GM23248 (cell line): ENCODE measurements around the gene NQO2. TPM values are rescaled to one million over a fixed set of nuclear protein-coding genes. Genes with fewer than 3 reads are reported as not detected.

ENCODE experiments used
- DNase-seq: peaks from one replicate; pipeline ENCODE4 v3.0.0-alpha.2; 2015
- H2AFZ ChIP-seq: fragments of 200-600 bp; sonication (generic); 2 replicates; pipeline ENCODE4 v1.6.1; 2016; ENCODE audit warnings: antibody characterized with exemption
- H3F3A ChIP-seq: fragments of 200-600 bp; sonication (generic); 2 replicates; pipeline ENCODE4 v1.6.1; 2016; ENCODE audit warnings: mild to moderate bottlenecking, antibody characterized with exemption, mixed run types; ENCODE audit not compliant: insufficient read depth
- H3K27ac ChIP-seq: fragments of 200-600 bp; sonication (generic); 2 replicates; pipeline ENCODE4 v1.5.1; 2016; ENCODE audit warnings: mild to moderate bottlenecking
- H3K27me3 ChIP-seq: fragments of 200-600 bp; sonication (generic); replicated peaks from 2 replicates; pipeline ENCODE4 v1.6.1; 2016; ENCODE audit warnings: mild to moderate bottlenecking; ENCODE audit not compliant: insufficient read depth
- H3K36me3 ChIP-seq: fragments of 200-600 bp; sonication (generic); 2 replicates; pipeline ENCODE4 v1.6.1; 2016; ENCODE audit warnings: low read depth, mild to moderate bottlenecking
- H3K4me1 ChIP-seq: fragments of 200-600 bp; sonication (generic); 2 replicates; pipeline ENCODE4 v1.6.1; 2016; ENCODE audit warnings: mild to moderate bottlenecking; ENCODE audit not compliant: insufficient read depth
- H3K4me2 ChIP-seq: fragments of 200-600 bp; sonication (generic); one replicate; pipeline ENCODE4 v1.6.1; 2016; ENCODE audit warnings: mild to moderate bottlenecking; ENCODE audit not compliant: unreplicated experiment
- H3K4me3 ChIP-seq: fragments of 200-600 bp; sonication (generic); 2 replicates; pipeline ENCODE4 v1.5.1; 2016; ENCODE audit warnings: mild to moderate bottlenecking
- H3K79me2 ChIP-seq: fragments of 200-600 bp; sonication (generic); 2 replicates; pipeline ENCODE4 v1.6.1; 2016; ENCODE audit warnings: mild to moderate bottlenecking; ENCODE audit not compliant: insufficient read depth
- H3K9ac ChIP-seq: fragments of 200-600 bp; sonication (generic); 2 replicates; pipeline ENCODE4 v1.6.1; 2016; ENCODE audit warnings: mild to moderate bottlenecking
- H3K9me2 ChIP-seq: fragments of 200-600 bp; sonication (generic); 2 replicates; pipeline ENCODE4 v1.6.1; 2016; ENCODE audit warnings: mixed run types, mild to moderate bottlenecking, moderate library complexity; ENCODE audit not compliant: insufficient read depth
- H3K9me3 ChIP-seq: fragments of 200-600 bp; sonication (generic); one replicate; pipeline ENCODE4 v1.6.1; 2017; ENCODE audit warnings: low read depth
- H4K20me1 ChIP-seq: fragments of 200-600 bp; sonication (generic); 2 replicates; pipeline ENCODE4 v1.6.0; 2016; ENCODE audit not compliant: insufficient read depth
- EZH2 ChIP-seq: fragments of 200-600 bp; sonication (generic); IDR thresholded peaks from 2 replicates; pipeline ENCODE4 v1.6.1; 2018; ENCODE audit warnings: antibody characterized with exemption, mild to moderate bottlenecking; ENCODE audit not compliant: insufficient read depth, poor library complexity, severe bottlenecking
- EZH2phosphoT487 ChIP-seq: fragments of 200-600 bp; sonication (generic); IDR thresholded peaks from 2 replicates; pipeline ENCODE4 v1.6.1; 2018; ENCODE audit warnings: antibody characterized with exemption, moderate library complexity, mild to moderate bottlenecking, low read depth; ENCODE audit not compliant: insufficient read depth
- WGBS, 2 experiments: methylation state at CpG; one replicate each; pipeline ENCODE4 v1.1.6; 2015 to 2017; ENCODE audit warnings: low lambda C conversion rate in 2 of 2, low coverage in 1 of 2; ENCODE audit errors: missing lambda C conversion rate in 2 of 2; 5-methylcytosine and 5-hydroxymethylcytosine counted together
- in situ Hi-C: fragments of 300-500 bp; cut with MboI; formaldehyde crosslinking; loops from 2 replicates; pipeline ENCODE4 v1.15.0; 2020
- polyA plus RNA-seq: library from polyadenylated mRNA; unstranded; fragments of >200 nt; fragmentation: Nextera tagmentation; extraction: Ambion mirVana; gene quantifications from 2 replicates; pipeline ENCODE4 v1.2.1, GENCODE V29; 2016
- total RNA-seq: library from RNA; depleted of rRNA; stranded (reverse); fragments of >200 nt; shearing (Covaris generic); gene quantifications from 2 replicates; pipeline ENCODE4 v1.2.3, GENCODE V29; 2014

Gene NQO2
- total and polyA plus RNA-seq, 2 experiments from 2014 or later, result 29.6 to 61.0 TPM

DNA sequence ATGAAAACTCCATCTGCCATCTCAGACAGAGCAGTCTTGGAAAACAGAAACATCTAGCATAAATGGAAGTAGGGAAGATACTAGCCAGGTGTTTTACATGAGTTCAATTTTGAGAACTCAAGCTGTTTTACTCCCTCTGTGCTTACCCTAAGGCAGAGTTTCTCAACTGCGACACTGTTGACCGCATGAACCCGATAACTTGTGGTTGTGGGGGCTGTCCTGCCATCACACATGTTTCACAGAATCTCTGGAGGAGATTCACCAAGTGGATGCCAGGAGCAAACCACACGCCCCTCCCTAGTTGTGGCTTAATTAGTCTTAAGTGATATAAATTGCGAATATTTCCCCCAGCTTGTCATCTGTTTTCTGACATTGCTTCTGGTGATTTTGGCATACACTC is 26.0 kb upstream of the NQO2 start:
- Histone ChIP-seq H2AFZ (no peak overlapping the region), H3K27me3 (no peaks in the 10 kb centered on the region), H3K27ac (no peak overlapping the region), H3K9me2 (no peaks in the 10 kb centered on the region), H3K9me3 (no peaks in the 10 kb centered on the region), H3K4me3 (no peak overlapping the region; the same call in 1 of the 2 replicates), H3K4me1 (peaks cover 55% of the 10 kb centered on the region), H3F3A (peaks cover 41% of the 10 kb centered on the region), H3K79me2 (peaks cover 30% of the 10 kb centered on the region), H3K9ac (no peak overlapping the region), H3K36me3 (no peaks in the 10 kb centered on the region), H4K20me1 (no peaks in the 10 kb centered on the region), H3K4me2 (peak overlapping the region; percentile 33)
- DNase-seq, result peak; percentile 52
- 10 to 14% methylated on average over 5 of the region's 5 CpGs for WGBS, 2 experiments
- TF ChIP-seq EZH2 (no peak), EZH2phosphoT487 (no peak)
- in situ Hi-C loops, result no loop called here

- peaks cover 8% of the 10 kb centered on the region; the same call in 1 of the 2 replicates for H3K79me2 ChIP-seq
- no peaks in the 10 kb centered on the region for H3K36me3 ChIP-seq
- in situ Hi-C loops, result no loop called here
- TF ChIP-seq EZH2phosphoT487 (no peak), EZH2 (no peak)
- peak overlapping the region; percentile 60 for H2AFZ ChIP-seq
- DNase-seq, result peak; percentile 22
- peaks cover 49% of the 10 kb centered on the region for H3K4me1 ChIP-seq
- WGBS, 2 experiments, result 87 to 91% methylated on average over 5 of the region's 5 CpGs
- no peaks in the 10 kb centered on the region for H3K9me3 ChIP-seq
- peak overlapping the region; percentile 49 for H3K4me2 ChIP-seq
- no peaks in the 10 kb centered on the region for H3K27me3 ChIP-seq
- peak overlapping the region; percentile 88 for H3K27ac ChIP-seq
- H3F3A ChIP-seq, result peaks cover 37% of the 10 kb centered on the region
- no peaks in the 10 kb centered on the region for H3K9me2 ChIP-seq
- H3K4me3 ChIP-seq, result peak overlapping the region; percentile 45
- H3K9ac ChIP-seq, result peak overlapping the region; percentile 60
- H4K20me1 ChIP-seq, result no peaks in the 10 kb centered on the region
These were observed 23.6 kb upstream of the NQO2 start for GRCh38 chr6:2976060-2976459.

DNA sequence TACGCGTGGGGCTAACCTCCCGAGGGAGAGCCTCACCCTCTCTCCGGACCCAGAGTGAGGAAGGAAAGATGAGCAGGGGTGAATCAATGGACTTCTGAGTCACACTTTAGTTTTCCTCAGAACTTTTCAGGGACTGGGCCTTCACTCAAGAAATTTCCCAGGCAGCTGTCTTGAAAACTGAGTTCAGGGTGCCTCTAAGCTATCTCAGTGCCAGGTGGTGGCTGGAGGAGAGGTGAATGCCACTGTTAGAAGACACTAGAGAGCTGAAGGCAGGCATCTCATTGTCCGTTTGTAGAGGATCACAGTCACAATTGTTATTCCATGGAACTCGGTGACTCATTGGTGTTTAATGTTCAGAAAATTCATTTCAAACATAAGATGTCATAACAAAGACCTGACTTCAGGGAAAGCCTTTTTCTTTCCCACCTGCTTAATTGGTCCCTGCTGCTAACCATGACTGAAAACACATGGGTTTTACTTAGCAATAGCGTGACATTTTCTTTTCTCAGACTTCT is 23.1 kb upstream of the NQO2 start:
- Histone ChIP-seq H3K4me1 (peaks cover 49% of the 10 kb centered on the region), H3K79me2 (peaks cover 8% of the 10 kb centered on the region; the same call in 1 of the 2 replicates), H3K9me2 (no peaks in the 10 kb centered on the region), H3K9ac (peak overlapping the region; percentile 60), H3K27me3 (no peaks in the 10 kb centered on the region), H2AFZ (peak overlapping the region; percentile 60), H3K4me2 (peak overlapping the region; percentile 49), H3K27ac (peak overlapping the region; percentile 88), H3F3A (peaks cover 37% of the 10 kb centered on the region), H4K20me1 (no peaks in the 10 kb centered on the region), H3K9me3 (no peaks in the 10 kb centered on the region), H3K4me3 (peak overlapping the region; percentile 45), H3K36me3 (no peaks in the 10 kb centered on the region)
- in situ Hi-C loops, result no loop called here
- DNase-seq, result peak; percentile 94
- no peak for TF ChIP-seq EZH2
- TF ChIP-seq EZH2phosphoT487, result no peak
- whole genome bisulfite sequencing, 2 experiments, result 2% methylated on average over 7 of the region's 7 CpGs

GRCh38 chr6:2977290-2977689 is 22.4 kb upstream of the NQO2 start:
- WGBS, 2 experiments, result 73 to 78% methylated on average over 5 of the region's 5 CpGs
- Histone ChIP-seq H4K20me1 (no peaks in the 10 kb centered on the region), H3K27me3 (no peaks in the 10 kb centered on the region), H3F3A (peaks cover 34% of the 10 kb centered on the region), H3K9ac (peak overlapping the region; percentile 60), H3K4me2 (peak overlapping the region; percentile 49), H3K9me2 (no peaks in the 10 kb centered on the region), H2AFZ (no peak overlapping the region), H3K27ac (peak overlapping the region; percentile 88), H3K4me1 (peaks cover 44% of the 10 kb centered on the region), H3K9me3 (no peaks in the 10 kb centered on the region), H3K79me2 (peaks cover 2% of the 10 kb centered on the region; the same call in 1 of the 2 replicates), H3K36me3 (no peaks in the 10 kb centered on the region), H3K4me3 (peak overlapping the region; percentile 45)
- no peak for TF ChIP-seq EZH2phosphoT487
- TF ChIP-seq EZH2, result no peak
- no peak for DNase-seq
- in situ Hi-C loops, result no loop called here
